GM21423 (cell line): ENCODE results near the gene BLM.

Source experiments
- ATAC-seq: cut with Tn5 transposase; IDR thresholded peaks from one replicate; pipeline ENCODE4 v1.9.1; 2021; ENCODE audit warnings: mild to moderate bottlenecking, moderate library complexity; ENCODE audit not compliant: unreplicated experiment

The BLM gene

DNA sequence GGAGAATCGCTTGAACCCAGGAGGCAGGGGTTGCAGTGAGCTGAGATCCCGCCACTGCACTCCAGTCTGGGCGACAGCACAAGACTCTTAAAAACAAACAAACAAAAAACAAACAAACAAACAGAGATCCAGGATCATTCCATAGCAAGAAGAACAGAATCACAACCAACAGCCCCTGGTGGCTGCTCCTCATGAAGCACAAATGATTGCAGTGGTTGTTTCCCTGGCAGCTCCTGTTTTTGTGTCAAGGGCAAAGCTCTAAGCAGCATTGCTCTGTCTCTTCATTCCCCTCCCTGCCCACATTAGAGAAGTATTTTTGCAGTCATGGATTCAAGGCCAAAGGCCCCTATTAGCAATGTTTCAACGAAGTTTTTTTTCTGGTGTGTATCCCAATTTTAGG lies 25.8 kb upstream of the BLM start:
- ATAC-seq: no peak

DNA sequence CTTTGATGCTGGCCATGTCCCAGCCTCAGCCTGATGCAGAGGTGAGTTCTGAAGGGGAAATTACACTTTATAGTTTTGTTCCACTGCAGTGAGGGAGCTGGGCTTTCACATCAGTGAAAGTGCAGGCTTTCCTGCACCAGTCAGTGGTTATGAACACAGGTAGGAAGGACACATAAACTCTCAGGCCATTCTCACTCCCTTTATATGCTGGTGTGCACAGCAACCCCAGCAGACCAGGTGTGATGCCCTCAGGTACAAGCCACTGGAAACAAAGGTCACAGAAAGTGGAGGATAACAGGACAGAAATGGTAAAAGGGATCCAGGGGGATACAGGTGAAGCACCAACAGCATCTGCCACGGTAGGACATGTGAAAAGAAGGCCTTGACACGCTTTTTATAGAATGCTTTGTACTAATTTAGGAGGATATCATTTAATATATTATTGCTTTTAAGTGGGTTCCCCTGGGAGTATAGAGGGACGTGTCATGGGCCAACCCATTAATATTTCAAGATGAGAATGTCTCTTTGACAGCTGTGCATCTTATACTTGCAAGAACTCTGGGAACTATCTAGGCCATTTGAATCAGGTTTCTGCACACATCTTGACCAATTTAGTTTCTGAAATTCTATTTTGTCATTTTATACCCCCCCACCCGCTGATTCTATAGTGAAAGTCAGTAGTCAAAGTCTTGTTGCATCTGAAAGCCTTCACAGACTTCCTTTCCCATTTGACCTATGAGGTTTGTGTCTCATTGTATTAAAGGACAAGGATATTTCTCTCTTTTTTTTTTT lies 25.0 kb upstream of the BLM start:
- peak; percentile 69 for ATAC-seq

DNA sequence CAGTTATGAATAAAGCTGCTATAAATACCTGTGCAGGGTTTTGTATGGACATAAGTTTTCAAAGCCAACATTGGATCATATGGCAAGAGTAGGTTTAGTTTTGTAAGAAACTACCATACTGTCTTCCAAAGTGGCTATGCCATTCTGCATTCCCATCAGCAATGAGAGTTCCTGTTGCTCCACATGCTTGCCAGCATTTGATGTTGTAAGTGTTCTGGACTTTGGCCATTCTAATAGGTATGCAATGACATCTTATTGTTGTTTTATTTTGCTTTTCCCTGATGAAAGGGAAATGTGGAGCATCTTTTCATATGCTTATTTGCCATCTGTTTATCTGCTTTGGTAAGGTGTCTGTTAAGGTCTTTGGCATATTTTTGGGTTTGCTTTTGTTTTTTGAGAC lies 22.2 kb upstream of the BLM start:
- no peak for ATAC-seq

DNA sequence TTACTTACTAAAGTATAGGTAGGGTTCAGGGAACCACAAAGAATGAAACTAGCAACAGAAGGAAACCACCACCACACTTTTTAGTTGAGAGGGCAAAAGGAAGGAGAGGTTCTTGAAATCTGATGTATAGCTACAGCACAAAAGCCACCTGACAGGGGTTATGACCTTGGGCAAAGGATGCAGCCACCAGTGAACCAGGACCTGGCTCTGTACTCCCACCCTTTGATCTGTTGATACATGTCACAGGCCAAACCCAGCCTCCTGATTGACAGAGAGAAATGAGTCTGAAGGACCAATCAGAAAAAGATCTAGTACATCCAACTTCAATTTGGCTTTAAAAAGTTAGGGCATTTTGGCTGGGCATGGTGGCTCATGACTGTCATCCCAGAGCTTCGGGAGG lies 20.0 kb upstream of the BLM start:
- ATAC-seq: no peak

DNA sequence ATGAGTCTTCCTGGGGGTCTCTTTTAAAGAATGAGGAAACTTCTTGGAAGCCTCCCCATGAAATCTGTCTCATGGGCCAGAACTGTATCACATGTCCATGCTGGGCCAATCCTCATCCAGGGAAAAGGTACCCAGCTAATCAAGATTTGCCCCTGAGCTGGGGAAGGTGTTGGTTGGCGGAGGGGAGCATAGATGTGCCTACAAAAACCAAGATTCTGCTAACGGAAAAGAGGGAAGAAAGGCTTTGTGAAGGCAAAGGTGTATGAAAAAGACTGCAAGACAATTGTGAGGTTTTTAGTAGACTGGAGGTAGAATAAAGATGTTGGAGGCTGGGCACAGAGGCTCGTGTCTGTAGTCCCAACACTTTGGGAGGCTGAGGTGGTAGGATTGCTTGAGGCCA lies 18.5 kb upstream of the BLM start:
- ATAC-seq: no peak

DNA sequence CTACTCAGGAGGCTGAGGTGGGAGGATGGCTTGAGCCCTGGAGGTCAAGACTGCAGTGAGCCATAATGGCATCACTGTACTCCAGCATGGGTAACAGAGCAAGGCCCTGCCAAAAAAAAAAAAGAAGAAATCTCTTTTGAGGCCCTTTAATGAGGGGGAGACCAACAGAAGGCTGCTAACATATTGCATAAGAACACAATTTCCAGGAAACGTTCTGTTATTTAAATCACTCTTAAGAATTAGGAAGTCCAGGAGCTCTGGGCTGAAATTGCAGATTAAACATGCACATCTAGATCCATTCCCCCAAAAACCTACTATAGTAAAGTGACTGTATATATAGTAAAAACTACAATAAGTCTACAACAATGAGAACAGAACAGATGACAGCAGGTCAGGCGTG lies 16.1 kb upstream of the BLM start:
- no peak for ATAC-seq

DNA sequence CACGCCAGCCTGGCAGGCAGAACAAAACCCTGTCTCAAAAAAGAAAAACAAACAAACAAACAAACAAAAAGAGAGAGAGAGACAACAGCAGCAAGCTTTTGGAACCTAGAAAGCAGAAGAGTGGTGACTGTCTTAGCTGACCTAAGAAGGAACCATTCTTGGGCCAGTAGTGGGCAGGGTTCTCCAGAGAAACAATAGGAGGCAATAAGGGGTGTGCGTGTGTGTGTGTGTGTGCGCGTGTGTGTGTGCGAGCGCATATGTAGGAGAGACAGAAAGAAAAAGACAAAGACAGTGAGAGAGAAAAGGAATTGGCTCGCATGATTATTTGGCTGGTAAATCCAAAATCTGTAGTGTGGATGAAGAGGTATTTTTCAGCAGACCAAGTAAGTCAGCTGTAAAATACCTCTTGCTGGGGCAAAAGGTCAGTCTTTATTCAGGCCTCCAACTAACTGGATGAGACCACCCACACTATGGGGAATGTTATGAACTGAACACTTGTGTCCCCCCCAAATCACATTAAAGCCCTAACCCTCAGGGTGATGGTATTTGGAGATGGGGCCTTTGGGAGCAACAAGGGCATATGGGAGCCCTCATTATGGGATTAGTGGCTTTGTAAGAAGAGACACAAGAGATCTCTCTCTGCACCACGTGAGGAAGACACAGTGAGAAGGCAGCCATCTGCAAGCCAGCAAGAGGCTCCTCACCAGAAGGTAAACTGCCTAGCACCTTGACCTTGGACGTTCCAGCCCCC lies 15.1 kb upstream of the BLM start:
- no peak for ATAC-seq

DNA sequence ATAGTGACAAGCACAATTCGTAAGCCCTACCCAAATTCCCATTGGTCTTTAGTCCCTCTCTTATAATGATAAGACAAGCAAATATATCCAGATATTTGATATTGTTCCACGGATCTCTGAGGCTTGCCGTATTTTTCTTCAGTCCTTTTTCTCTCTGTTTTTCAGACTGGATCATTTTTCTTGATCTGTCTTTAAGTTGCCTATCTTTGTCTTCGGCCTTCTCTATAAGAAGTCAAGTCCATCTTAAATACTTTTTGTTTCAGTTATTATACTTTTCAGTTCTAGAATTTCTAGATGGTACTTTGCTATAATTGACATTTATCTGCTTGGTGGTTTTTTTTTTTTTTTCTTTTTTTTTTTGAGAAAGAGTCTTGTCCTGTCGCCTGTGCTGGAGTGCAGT lies 13.7 kb upstream of the BLM start:
- no peak for ATAC-seq

DNA sequence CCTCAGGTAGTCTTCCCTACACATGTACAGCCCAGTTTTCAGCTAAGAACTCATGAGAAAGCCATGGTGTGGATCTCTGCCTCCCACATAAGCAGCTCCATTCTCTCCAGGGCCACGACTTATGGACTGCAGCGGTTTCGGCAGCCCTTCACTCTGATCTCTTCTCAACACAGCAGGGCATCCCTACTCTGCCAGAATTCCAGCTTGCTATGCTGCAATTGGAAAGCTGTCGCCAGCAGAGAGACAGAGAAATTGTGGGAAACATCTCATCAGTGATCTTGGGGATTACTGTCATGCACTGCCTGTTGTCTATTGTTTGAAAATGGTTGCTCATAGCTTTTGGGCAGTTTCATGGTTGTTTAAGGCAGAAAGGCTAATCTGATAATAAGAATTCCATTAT lies 11.9 kb upstream of the BLM start:
- no peak for ATAC-seq

DNA sequence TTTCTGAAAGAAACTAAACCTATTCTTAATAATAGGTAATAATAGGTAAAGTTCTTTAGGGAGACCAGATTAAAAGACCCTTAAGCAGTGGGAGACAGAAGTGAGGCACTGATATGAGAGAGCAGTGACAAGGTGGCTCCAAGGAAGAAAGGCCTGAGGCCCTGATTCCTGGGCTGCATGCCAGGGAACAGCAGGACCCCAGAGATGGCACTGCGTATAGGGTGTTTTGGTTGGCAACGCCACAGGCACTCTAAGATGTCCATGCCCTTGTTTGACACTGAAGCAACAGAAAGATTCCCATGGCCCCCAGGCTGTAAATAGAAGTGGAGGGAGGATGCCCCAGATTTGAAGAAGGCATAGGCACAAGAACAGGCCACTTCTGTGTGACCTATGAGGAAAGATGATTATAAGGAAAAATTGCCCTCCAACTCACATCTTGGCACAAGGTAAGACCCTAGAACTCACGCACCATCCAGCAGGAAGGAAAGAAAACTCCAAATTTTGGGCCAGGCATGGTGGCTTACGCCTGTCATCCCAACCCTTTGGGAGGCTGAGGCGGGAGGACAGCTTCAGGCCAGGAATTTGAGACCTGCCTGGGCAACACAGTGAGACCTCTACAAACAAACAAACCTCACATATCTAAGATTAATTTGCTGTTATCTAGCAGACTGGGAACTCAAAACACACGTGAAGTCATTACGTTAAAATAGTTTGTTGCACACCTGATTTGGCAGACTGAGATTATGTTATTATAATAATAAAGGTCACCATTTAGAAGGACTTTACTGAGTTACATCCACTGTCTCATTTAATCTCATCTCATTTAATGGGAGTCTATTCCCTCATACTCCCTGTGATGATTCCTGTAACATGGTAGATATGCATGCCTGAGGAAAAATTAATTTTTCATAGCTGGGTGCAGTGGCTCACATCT lies 10.5 kb upstream of the BLM start:
- no peak for ATAC-seq

DNA sequence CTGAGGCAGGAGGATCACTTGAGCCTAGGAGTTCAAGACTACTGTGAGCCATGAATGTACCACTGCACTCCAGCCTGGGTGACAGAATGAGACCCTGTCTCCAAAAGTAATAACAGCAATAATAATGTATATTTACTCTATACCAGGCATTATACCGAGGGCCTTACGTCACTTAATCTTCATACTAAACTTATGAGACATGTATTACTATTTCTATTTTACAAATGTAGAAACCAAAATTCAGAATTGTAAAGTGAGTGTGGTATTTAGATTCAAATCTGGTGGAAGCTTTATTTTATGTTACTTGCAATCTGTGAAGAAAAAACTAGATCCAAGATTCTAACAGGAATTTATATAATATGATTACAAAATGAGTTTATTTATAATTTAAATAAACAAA lies 9.7 kb upstream of the BLM start:
- ATAC-seq: no peak

DNA sequence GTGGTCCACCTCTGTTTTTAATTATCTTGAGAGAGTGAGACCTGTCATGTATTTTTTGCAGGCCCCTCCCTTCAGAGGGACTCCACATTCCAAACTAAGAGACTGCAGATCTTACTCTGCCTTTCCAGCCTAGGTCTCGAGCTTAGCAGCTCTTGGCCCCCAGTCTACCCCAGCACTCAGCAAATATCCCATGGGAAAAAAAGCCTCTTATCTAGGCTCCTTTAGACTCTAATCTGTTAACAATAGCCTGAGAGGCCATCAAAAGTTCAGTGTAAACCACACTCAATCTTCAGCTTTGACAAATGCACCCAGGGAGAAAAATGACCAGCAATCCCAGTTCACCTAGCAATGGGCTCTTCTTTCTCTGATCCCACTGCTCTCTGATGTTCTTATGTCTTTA lies 8.6 kb upstream of the BLM start:
- no peak for ATAC-seq

DNA sequence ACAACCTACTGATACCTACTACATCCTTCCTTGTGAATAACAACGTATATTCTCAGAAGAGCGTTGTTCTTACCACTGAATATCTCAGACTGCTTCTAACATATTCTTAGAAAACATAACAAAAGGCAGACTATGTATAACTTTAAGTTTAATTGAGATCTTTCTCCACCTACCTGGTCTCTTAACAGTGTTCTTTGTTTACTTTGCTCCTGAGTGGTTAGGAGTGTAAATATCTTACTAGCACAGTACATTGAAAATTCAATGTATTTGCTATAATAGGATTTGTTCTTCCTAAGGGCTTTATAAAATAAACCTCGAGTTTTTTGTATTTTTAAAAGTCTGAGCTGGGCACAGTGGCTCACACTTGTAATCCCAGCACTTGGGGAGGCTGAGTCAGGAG lies 7.9 kb upstream of the BLM start:
- no peak for ATAC-seq

DNA sequence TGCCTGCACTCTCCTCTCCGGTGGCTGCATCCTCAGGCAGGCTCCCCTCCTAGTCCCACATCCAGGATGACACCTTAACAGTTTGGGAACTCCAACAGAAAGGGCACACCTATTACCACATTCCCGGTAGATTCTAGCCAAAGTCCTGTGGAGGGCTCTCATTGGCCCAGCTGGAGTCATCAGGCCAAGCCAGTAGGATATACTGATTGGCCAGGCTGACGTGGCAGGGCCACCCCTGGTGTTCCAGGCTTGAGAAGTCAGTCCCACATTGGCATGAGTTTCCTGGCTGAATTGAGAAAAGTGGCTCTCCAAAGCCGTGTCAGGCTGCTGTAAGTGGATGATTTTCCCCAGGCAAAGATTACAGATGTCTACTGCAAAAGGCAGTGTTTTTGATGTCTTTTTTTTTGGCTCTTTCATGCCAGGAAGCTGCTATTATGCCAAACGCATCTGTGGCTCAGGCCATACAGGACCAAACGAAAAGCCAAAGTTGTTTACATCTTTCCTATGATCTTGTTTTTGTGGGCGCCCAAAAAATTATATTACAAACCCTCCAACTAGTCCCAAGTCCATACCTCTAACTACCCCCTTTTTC lies 6.6 kb upstream of the BLM start:
- no peak for ATAC-seq

DNA sequence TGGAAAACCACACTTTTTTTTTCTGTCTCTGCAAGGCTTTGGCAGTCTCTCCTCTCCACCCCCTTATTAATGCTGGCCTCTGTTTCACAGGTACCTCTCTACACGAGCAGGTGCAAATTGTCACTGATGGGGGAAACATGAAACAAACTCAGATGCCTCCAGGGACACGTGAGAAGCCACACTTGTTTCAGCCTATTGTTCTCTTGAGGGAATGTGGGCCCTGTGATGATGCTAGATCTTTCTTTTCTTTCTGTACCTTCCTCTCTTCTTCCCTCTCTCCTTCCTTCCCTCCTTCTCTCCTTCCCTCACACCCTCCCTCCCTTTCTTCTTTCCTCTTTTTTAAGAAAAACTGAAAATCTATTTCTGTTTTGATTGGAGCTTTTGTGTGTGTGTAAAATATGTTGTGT lies 5.7 kb upstream of the BLM start:
- ATAC-seq: no peak

DNA sequence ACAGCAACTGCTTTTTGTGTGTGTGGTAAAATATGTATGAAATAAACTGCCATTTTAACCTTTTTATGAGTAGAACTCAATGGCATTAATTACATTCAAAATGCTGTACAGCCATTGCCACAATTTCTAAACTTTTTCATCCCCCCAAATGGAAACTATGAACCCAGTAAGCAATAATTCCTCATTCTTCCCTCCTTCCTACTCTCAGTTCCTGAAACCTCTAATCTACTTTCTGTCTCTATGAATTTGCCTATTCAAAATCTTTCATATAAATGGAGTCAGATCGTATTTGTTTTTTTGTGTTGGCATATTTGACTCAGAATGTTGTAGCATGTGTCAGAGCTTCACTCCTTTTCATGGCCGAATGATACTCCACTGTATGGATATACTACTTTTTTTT lies 5.3 kb upstream of the BLM start:
- no peak for ATAC-seq

DNA sequence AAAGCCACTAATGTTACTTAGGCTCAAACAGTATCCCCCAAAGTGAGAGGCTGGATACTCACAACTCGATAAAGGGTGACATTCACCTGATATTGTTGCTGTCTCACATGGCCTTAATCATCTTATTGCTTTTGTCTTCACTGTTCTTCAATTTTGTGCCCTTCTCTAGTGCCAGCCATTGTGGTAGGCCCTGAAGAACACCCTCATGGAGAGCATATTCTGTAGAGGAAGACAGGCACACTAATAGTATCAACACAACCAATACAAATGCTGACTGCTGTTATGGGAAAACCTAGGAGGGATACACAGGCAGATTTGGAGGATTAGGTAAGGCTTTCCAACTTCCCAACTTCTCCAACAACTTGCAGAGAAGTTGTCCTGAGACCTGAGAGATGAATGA lies 4.1 kb upstream of the BLM start:
- no peak for ATAC-seq

DNA sequence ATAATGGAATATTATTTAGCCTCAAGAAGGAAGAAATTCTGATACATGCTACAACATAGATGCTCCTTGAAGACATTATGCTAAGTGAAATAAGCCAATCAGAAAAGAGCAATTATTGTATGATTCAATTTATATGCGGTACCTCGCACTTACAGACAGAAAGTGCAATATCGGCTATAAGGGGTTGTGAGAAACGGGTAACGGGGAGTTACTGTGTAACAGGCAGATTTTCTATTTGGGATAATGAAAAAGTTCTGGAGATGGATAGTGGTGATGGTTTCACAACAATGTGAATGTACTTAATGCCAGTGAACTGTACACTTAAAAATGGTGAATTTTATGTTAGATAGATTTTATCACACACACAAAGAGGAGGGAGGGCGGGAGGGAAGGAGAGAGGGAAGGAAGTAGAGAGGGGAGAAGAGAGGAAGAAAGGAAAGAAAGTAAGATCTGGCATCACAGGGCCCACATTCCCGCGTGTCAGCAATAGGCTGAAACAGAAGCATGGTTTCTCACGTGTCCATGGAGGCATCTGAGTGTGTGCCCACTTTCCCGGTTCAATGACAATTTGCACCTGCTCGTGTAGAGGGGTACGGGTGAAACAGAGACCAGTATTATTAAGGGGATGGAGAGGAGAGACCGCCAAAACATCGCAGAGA lies 700 bp upstream of the BLM start:
- ATAC-seq: no peak

DNA sequence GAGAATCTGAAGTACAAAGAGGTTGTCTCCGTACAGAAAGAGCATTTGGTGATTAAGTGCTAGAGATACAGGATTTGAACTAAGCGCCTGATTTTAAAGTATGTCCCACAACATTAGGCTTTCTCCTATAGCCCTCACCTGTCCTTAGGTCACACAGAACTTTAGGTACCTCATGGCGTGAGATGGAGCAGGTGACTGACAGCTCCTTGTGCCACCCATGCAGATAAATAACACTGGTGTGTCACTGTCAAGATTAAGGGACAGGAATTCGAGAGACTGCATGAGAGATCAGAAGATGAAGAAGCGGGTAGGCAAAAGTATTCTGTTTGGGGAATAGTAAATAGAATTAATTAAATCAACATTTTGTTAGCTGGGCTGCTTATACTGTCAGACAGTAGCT lies 1.1 kb downstream of the BLM start:
- ATAC-seq: no peak

DNA sequence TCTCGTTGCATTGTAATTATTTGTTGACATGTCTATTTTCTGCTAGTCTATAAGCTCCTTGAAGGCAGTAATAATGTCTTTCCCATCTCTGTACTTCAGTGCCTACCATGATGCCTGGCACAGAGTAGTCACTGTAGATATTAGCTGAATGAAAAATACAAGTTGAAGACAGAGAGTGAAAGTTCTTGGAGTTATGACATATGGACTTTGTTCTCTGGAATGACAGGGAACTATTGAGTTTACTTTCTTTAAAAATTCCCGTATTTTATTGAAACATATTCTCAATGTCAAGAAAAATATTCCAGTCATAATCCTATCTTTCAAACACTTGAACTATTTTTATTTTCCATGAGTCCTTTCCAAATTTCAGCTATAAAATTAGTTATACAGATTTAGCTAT lies 3.0 kb downstream of the BLM start:
- ATAC-seq: no peak

DNA sequence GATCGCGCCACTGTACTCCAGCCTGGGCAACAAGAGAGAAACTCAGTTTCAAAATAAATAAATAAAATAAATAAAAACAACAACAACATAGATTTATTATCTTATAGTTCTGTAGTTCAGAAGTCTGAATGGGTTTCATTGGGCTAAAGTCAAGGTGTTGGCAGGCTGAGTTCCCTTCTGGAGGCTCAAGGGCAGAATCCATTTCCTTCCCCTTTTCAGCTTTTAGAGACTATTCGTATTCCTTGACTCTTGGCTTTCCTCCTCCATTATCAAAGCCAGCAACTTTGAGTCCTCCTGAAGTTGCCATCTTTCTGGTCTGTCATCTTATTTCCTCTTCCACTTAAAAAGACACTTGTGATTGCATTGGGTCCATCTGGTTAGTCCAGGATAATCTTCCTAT lies 12.1 kb downstream of the BLM start:
- ATAC-seq: no peak
